CD4-positive, alpha-beta T cell treated with Interleukin-6 at 100 ng/mL for 8 hours (primary cell): ENCODE measurements around the gene LDB2.

Experiments used
- DNase-seq: peaks from one replicate; pipeline ENCODE4 v3.0.0-alpha.2; 2020; ENCODE audit warnings: mixed read lengths, low spot score

Gene LDB2

DNA sequence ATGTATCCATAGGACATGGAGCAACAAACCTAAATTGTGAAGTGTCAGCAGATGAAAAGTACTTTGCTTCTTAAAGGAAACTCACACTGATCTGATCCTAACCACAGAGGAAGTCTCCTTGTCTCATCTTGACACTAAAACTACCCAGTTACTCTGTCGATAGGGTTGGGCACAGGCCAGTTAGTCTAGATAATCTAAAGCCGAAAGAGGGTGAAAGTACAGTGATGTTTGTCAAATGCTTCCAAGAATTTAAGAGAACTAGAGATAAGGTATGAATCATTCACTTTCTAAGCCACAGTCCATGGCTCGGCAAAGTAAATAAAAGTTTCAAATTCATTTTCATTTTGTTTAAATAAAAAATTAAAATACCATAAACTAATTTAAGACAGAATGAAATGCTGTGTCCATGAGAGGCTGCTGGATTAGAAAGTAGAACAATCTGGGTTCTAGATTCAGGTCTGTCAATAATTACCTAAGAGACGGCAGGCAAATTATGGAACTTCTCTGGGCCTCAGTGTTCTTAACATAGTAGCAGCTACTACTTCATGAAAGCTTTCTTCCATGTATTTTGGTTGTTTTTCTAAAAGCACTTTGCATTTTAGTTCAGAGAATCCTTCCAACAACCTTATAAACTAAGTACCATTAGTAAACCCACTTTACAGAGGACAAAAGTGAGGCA is 176.7 kb downstream of the LDB2 start:
- DNase-seq: no peak

DNA sequence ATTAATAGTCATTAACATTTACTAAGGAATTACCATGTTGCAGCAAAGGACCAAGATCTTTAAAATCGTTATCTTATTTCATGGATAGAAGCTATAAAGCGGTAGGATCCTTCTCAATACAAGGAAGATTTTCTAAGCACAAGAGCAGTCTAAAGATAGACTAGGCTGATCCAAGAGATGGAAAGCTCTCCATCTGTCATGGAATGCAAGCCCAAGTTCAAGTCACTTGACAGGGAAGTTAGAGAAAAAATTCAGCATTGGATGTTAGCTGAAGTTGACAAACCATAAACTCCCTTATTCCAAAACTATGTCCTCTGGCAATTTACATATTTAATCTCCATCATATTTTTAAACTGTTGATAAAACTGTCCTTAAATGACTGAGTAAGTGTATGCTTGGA is 177.7 kb downstream of the LDB2 start:
- DNase-seq: no peak

GRCh38 chr4:16717266-16717970 is 181.0 kb downstream of the LDB2 start:
- no peak for DNase-seq

DNA sequence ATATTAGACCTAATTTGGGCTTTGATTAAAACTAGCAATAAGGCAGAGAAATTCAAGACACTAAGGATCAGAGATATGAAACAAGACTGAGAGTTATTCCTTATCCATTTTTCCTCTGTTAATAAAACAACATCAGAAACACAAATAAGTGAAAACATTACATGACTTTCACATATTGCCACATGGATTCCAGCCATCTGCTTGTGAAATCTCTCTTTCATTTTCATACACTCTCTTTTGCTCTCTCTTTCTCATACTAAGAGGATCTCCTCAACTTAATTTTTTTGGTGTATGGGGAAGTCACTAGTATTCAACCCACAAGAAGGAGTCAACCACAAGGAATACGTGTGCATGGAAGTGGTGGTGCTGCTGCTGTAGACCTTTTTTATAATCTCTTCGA is 183.0 kb downstream of the LDB2 start:
- DNase-seq: no peak

GRCh38 chr4:16714191-16714590 is 184.3 kb downstream of the LDB2 start:
- DNase-seq: no peak

- no peak for DNase-seq
Measured at GRCh38 chr4:16713696-16714095, 184.7 kb downstream of the LDB2 start.

DNA sequence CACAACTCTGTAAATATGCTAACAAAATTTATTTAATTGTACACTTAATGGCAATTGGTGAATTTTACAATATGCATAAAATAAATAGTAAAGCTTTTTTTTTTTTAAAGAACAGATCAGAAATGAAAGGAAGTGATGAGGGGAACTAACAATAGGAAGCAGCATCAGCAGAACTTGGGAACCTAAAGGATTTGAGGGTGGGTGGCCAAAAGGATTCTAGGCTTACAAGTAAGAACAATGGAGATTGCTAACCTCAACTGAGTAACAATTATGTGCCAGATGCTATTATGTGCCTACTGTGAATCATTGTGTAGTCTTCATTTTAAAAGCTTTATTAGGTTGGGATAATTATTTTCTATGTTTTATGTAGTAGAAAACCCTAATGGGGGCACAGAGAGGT is 185.2 kb downstream of the LDB2 start:
- DNase-seq: no peak

- DNase-seq: no peak
Measured at GRCh38 chr4:16710198-16710597, 188.2 kb downstream of the LDB2 start.

DNA sequence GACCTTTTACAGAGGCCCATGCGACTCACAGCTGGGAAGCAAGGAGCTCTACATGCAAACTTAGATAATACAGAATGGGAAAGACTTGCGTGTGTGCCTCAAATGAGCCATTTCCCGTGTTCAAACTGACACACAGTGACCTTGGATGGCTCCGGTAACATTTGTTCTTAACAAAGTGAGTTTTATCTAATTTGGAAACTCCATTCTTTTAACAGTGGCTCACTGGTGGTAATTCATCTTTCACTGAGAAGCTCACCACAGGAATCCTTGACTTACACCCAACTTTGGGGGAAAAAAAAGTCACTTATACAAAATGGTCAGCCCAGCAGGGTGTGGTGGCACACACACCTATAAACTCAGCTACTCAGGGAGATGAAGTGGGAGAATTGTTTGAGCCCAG is 190.6 kb downstream of the LDB2 start:
- DNase-seq: no peak

- DNase-seq: no peak
Measured at GRCh38 chr4:16706251-16706650, 192.2 kb downstream of the LDB2 start.

DNA sequence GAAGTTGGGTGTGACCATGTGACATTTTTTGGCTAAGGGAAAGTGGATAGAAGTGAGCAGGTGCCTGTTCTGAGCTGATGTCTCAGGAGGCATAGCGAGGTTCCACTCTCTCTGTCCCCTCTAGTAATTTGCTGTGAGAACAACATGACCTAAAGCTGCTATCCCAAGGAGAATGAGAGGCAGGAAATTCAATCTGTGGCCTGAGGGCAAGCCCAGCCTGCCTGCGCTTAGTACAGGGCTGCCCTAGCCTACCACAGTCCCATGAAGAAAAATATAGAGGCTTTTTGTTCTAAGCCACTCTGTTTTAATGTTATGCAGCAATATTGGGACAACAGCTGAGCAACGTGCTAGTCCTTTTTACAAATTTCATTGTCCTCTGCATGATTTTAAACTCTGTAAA is 193.1 kb downstream of the LDB2 start:
- no peak for DNase-seq

DNA sequence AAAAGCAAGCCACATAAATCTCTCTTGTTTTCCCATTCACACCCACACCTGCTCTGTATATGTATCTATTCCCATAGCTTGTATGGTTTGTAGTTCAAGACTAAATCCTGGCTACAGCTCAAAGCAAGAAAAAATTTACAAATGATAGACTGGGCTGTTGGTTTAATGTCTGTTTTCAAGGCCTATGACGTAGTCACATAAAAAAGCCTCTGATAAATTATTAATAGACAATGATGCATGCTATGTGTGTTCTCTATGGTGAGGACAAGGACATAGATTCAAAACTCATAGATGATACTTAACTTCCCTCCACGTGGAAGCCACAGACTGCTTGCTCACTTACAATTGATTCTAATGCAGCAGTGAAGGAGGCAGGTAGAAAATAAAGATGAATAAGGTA is 194.0 kb downstream of the LDB2 start:
- DNase-seq: no peak

DNA sequence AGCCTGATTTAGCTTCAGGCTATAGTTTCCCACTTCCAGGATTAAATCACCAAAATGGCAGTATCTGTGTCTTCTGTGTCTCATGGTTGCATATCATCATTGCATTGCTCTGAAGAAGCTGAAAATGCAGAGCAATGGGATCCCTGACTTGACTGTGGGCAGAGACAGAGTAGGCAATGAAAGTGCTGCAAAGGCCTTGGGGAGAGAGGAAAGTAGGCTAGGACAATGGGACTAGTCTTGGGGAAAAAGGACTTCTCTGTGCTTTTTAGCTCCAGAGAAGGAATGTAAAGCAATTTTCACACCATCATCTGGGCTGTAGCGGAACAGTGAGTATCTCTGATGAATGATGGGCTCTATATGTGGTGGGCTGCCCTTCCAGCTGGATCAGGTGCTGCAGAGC is 202.5 kb downstream of the LDB2 start:
- DNase-seq: no peak

- DNase-seq: no peak
Measured at GRCh38 chr4:16694884-16695276, 203.6 kb downstream of the LDB2 start.

DNA sequence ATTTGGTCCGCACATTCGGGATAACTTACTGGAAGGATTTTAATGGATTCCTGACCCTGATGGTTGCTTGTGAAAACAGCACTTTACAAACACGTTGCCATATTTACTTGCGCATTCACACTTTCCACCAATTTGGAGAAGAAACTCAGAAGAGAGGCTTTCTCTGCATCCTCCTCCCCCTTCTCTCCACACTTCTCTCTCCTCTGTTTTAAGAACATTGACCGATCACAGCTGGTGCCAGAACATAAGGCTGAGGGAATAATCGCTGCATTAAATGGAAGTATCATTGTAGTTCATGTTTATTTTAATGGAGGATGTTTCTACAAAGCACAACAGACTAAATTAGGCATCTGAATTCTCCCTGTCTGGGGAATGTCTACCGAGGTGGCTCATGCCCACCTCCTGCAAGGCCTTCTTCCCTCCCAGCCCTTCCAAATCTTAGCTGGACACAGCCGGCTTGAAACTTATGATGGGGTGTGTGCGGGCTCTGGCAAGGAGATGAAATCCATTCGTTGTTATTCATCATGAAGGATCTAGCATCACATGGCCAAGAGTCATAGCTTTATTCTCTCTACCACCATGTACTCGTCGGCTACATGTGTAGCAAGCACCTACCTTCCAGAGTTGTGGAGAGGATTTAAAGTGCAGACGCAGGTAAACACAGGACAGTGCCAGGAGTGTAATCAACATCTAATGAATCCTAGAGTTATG is 204.1 kb downstream of the LDB2 start:
- no peak for DNase-seq

- DNase-seq: no peak
Measured at GRCh38 chr4:16693641-16694040, 204.8 kb downstream of the LDB2 start.

GRCh38 chr4:16692961-16693506 is 205.4 kb downstream of the LDB2 start:
- DNase-seq: no peak

DNA sequence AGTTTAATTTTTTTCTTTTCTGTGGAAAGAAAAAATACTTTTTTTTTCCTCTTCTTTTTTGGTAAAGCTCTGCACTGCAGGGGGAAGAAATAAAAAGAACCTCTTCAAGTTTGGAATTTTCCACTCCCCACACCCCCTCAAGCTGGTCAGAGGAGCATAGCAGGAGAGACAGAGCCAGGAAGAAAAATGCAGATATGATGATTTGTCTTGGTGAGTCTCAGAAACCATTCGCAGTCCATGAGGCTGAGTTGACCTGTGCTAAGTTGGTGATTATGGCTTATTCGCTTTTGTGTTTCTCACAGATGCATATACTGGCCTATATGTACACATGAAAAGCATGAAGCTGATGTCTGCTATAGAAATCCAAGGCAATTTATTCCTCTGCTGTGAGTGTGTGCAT is 205.9 kb downstream of the LDB2 start:
- no peak for DNase-seq

GRCh38 chr4:16692046-16692445 is 206.4 kb downstream of the LDB2 start:
- no peak for DNase-seq

GRCh38 chr4:16691450-16691849 is 207.0 kb downstream of the LDB2 start:
- DNase-seq: no peak

DNA sequence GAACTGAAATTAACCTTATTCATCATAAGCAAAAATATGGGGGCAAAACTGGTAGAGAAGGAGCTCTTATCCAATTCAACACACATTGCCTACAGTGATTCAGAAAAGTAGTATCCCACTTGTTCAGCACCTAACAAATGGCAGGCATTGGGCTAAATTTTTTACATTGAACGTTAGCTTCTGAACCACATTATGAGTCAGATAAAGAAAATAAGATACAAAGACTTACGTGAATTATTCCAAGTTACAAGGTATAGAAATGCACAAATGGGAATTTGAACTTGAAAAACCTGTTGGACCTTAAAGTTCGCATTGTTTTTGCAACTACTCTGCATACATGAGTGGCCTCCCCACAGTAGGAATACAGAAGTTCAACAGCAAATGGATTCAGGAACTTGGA is 210.6 kb downstream of the LDB2 start:
- DNase-seq: no peak

DNA sequence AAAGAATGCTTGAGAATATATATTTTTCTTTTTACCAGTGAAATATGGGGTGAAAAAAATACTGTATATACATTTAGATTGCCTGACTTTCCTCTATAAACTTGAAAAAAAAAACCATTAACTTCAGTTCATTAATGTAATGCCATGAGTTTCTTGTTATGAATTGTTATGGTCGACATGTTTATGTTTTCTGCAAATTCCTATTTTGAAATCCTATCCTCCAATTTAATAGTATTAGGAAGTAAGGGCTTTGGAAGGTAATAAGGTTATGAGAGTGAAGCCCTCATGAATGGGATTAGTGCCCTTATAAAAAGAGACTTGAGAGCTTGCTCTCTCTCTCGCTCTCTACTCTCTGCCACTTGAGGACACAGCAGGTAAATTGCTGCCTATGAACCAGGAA is 211.4 kb downstream of the LDB2 start:
- DNase-seq: no peak

DNA sequence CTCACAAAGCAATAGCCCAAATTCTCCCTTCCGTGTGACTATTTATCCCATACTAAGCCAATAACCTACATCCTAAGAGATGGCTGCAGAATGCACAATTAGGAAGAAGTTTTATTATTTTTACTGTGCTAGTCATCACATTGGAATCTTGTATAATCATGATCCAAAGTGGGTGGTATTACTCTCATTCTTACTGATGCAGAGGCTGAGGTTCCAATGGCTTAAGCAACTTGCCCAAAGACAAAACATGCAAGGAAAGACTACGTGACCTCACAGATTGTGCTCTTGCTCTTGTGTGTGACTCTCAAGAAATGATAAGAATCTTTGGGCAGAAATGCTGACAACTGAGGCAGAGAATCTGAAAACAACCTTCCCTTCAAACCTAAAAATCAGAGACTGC is 212.2 kb downstream of the LDB2 start:
- DNase-seq: no peak
